Measurements from ENCODE around the gene TMCO6. TPM values are rescaled to one million over a fixed set of nuclear protein-coding genes. Genes with fewer than 3 reads are reported as not detected.
"Not testable (repeated sequence)": the region's sequence is repeated elsewhere in the genome, so short reads cannot be mapped to it uniquely, and the experiment has no call there.

The TMCO6 gene
- polyA plus RNA-seq, result 10 to 100 TPM in 2 of 4 donors, 1 to 10 TPM in 2; 5.4 to 21.3 (median 9.9) TPM
- long read RNA-seq, donor 1, partial matches to known transcripts, result 22 of 24 reads
- long read RNA-seq, donor 1, other reads (novel, unspliced or antisense), result 0 of 24 reads
- long read RNA-seq, donor 2, result 0 reads
- long read RNA-seq, donor 3, result 0 reads
- long read RNA-seq, donor 4, result 0 reads
- long read RNA-seq, donor 5, result 0 reads
- long read RNA-seq, donor 6, partial matches to known transcripts, result 0 of 1 reads
- long read RNA-seq, donor 6, other reads (novel, unspliced or antisense), result 0 of 1 reads
- long read RNA-seq, donor 7, partial matches to known transcripts, result 0 of 1 reads
- long read RNA-seq, donor 7, other reads (novel, unspliced or antisense), result 0 of 1 reads
- long read RNA-seq, donor 8, result 0 reads
- long read RNA-seq, donor 9, result 0 reads
- long read RNA-seq, donor 10, partial matches to known transcripts, result 0 of 1 reads
- long read RNA-seq, donor 10, other reads (novel, unspliced or antisense), result 0 of 1 reads

GRCh38 chr5:140639148-140639981 is at the start of gene TMCO6:
TSS of gene TMCO6 (plus strand) at chr5:140639451. CDS start at chr5:140639528, 77 bp downstream.
- Histone ChIP-seq H3K4me3 (ENCODE audit: low read depth in 1 of 3, low read length in 3 of 3) (peak within 1 kb of the TSS; percentile 57 to 92 (median 80)), H3K36me3 (ENCODE audit: control insufficient read depth in 3 of 3, insufficient read depth in 2 of 3, low read depth in 1 of 3, low read length in 3 of 3) (peaks cover 0 to 26% (median 3%) of the 10 kb centered on the region in 3 donors), H3K27me3 (ENCODE audit: control insufficient read depth in 3 of 3, insufficient read depth in 3 of 3, low read length in 3 of 3) (no peaks in the 10 kb centered on the region), H3K4me1 (ENCODE audit: control insufficient read depth in 3 of 3, insufficient read depth in 2 of 3, low read depth in 1 of 3, low read length in 2 of 3) (peaks cover 0 to 9% (median 0%) of the 10 kb centered on the region in 3 donors), H3K9me3 (ENCODE audit: control insufficient read depth in 2 of 2, insufficient read depth in 1 of 2, low read depth in 1 of 2, low read length in 1 of 2) (no peaks in the 10 kb centered on the region), H3K27ac (ENCODE audit: low read depth in 1 of 3, low read length in 2 of 3) (peak within 1 kb of the TSS; percentile 63 to 94 (median 80))
- FAIRE-seq (no peak), DNase-seq (peak; percentile 97 to 98)
- 0 to 1% (median 1%) methylated on average over 42 to 63 of the region's 63 CpGs for WGBS, 3 donors

- H3K27ac ChIP-seq (ENCODE audit: low read depth in 1 of 3, low read length in 2 of 3), result no peak overlapping the region
- H3K4me1 ChIP-seq (ENCODE audit: control insufficient read depth in 3 of 3, insufficient read depth in 2 of 3, low read depth in 1 of 3, low read length in 2 of 3), result no peaks in the 10 kb centered on the region
- no peak overlapping the region for H3K4me3 ChIP-seq (ENCODE audit: low read depth in 1 of 3, low read length in 3 of 3)
- DNase-seq (no peak), FAIRE-seq (no peak)
- H3K9me3 ChIP-seq (ENCODE audit: control insufficient read depth in 2 of 2, insufficient read depth in 1 of 2, low read depth in 1 of 2, low read length in 1 of 2), result no peaks in the 10 kb centered on the region
- 92 to 95% (median 92%) methylated on average over 7 of the region's 7 CpGs for WGBS, 3 donors
- H3K36me3 ChIP-seq (ENCODE audit: control insufficient read depth in 3 of 3, insufficient read depth in 2 of 3, low read depth in 1 of 3, low read length in 3 of 3), result no peaks in the 10 kb centered on the region
- no peaks in the 10 kb centered on the region for H3K27me3 ChIP-seq (ENCODE audit: control insufficient read depth in 3 of 3, insufficient read depth in 3 of 3, low read length in 3 of 3)
Observed at GRCh38 chr5:140590861-140591260, 48.4 kb upstream of the TMCO6 start.

- Histone ChIP-seq H3K9me3 (ENCODE audit: control insufficient read depth in 2 of 2, insufficient read depth in 1 of 2, low read depth in 1 of 2, low read length in 1 of 2) (no peaks in the 10 kb centered on the region), H3K27ac (ENCODE audit: low read depth in 1 of 3, low read length in 2 of 3) (no peak overlapping the region), H3K4me3 (ENCODE audit: low read depth in 1 of 3, low read length in 3 of 3) (no peak overlapping the region), H3K4me1 (ENCODE audit: control insufficient read depth in 3 of 3, insufficient read depth in 2 of 3, low read depth in 1 of 3, low read length in 2 of 3) (no peaks in the 10 kb centered on the region), H3K27me3 (ENCODE audit: control insufficient read depth in 3 of 3, insufficient read depth in 3 of 3, low read length in 3 of 3) (no peaks in the 10 kb centered on the region), H3K36me3 (ENCODE audit: control insufficient read depth in 3 of 3, insufficient read depth in 2 of 3, low read depth in 1 of 3, low read length in 3 of 3) (no peaks in the 10 kb centered on the region)
- FAIRE-seq (no peak), DNase-seq (no peak)
- WGBS, 3 donors, result 78 to 89% (median 80%) methylated on average over 5 of the region's 5 CpGs
Observed at GRCh38 chr5:140591747-140592372, 47.4 kb upstream of the TMCO6 start.

GRCh38 chr5:140593070-140593469 is 46.2 kb upstream of the TMCO6 start:
- H3K9me3 ChIP-seq (ENCODE audit: control insufficient read depth in 2 of 2, insufficient read depth in 1 of 2, low read depth in 1 of 2, low read length in 1 of 2); H3K4me1 ChIP-seq (ENCODE audit: control insufficient read depth in 3 of 3, insufficient read depth in 2 of 3, low read depth in 1 of 3, low read length in 2 of 3); H3K27ac ChIP-seq (ENCODE audit: low read depth in 1 of 3, low read length in 2 of 3); H3K27me3 ChIP-seq (ENCODE audit: control insufficient read depth in 3 of 3, insufficient read depth in 3 of 3, low read length in 3 of 3); FAIRE-seq; H3K36me3 ChIP-seq (ENCODE audit: control insufficient read depth in 3 of 3, insufficient read depth in 2 of 3, low read depth in 1 of 3, low read length in 3 of 3): not testable (repeated sequence)
- peak in 1 of 2 donors; percentile 36 for DNase-seq
- 36 to 53% (median 42%) methylated on average over 8 to 12 of the region's 14 CpGs for WGBS, 3 donors
- peak overlapping the region in 1 of 3 donors; percentile 23 for H3K4me3 ChIP-seq (ENCODE audit: low read depth in 1 of 3, low read length in 3 of 3)

GRCh38 chr5:140594169-140594568 is 45.1 kb upstream of the TMCO6 start:
- FAIRE-seq (no peak), DNase-seq (no peak)
- H3K27me3 ChIP-seq (ENCODE audit: control insufficient read depth in 3 of 3, insufficient read depth in 3 of 3, low read length in 3 of 3), result no peaks in the 10 kb centered on the region
- WGBS, 3 donors, result 63 to 80% (median 76%) methylated on average over 4 to 6 of the region's 6 CpGs
- no peaks in the 10 kb centered on the region for H3K4me1 ChIP-seq (ENCODE audit: control insufficient read depth in 3 of 3, insufficient read depth in 2 of 3, low read depth in 1 of 3, low read length in 2 of 3)
- no peak overlapping the region for H3K27ac ChIP-seq (ENCODE audit: low read depth in 1 of 3, low read length in 2 of 3)
- no peaks in the 10 kb centered on the region for H3K36me3 ChIP-seq (ENCODE audit: control insufficient read depth in 3 of 3, insufficient read depth in 2 of 3, low read depth in 1 of 3, low read length in 3 of 3)
- H3K4me3 ChIP-seq (ENCODE audit: low read depth in 1 of 3, low read length in 3 of 3), result no peak overlapping the region
- no peaks in the 10 kb centered on the region for H3K9me3 ChIP-seq (ENCODE audit: control insufficient read depth in 2 of 2, insufficient read depth in 1 of 2, low read depth in 1 of 2, low read length in 1 of 2)

GRCh38 chr5:140595538-140596300 is 43.5 kb upstream of the TMCO6 start:
- DNase-seq, result peak; percentile 50 to 56
- no peak overlapping the region for H3K27ac ChIP-seq (ENCODE audit: low read depth in 1 of 3, low read length in 2 of 3)
- H3K36me3 ChIP-seq (ENCODE audit: control insufficient read depth in 3 of 3, insufficient read depth in 2 of 3, low read depth in 1 of 3, low read length in 3 of 3), result no peaks in the 10 kb centered on the region
- FAIRE-seq, result no peak
- H3K4me1 ChIP-seq (ENCODE audit: control insufficient read depth in 3 of 3, insufficient read depth in 2 of 3, low read depth in 1 of 3, low read length in 2 of 3), result no peaks in the 10 kb centered on the region
- 53 to 58% (median 58%) methylated on average over 5 of the region's 5 CpGs for WGBS, 3 donors
- no peaks in the 10 kb centered on the region for H3K27me3 ChIP-seq (ENCODE audit: control insufficient read depth in 3 of 3, insufficient read depth in 3 of 3, low read length in 3 of 3)
- no peaks in the 10 kb centered on the region for H3K9me3 ChIP-seq (ENCODE audit: control insufficient read depth in 2 of 2, insufficient read depth in 1 of 2, low read depth in 1 of 2, low read length in 1 of 2)
- no peak overlapping the region for H3K4me3 ChIP-seq (ENCODE audit: low read depth in 1 of 3, low read length in 3 of 3)

GRCh38 chr5:140596321-140596741 is 42.9 kb upstream of the TMCO6 start:
- DNase-seq, result no peak
- FAIRE-seq, result no peak
- Histone ChIP-seq H3K27me3 (ENCODE audit: control insufficient read depth in 3 of 3, insufficient read depth in 3 of 3, low read length in 3 of 3) (no peaks in the 10 kb centered on the region), H3K9me3 (ENCODE audit: control insufficient read depth in 2 of 2, insufficient read depth in 1 of 2, low read depth in 1 of 2, low read length in 1 of 2) (no peaks in the 10 kb centered on the region), H3K27ac (ENCODE audit: low read depth in 1 of 3, low read length in 2 of 3) (no peak overlapping the region), H3K4me3 (ENCODE audit: low read depth in 1 of 3, low read length in 3 of 3) (no peak overlapping the region), H3K4me1 (ENCODE audit: control insufficient read depth in 3 of 3, insufficient read depth in 2 of 3, low read depth in 1 of 3, low read length in 2 of 3) (no peaks in the 10 kb centered on the region), H3K36me3 (ENCODE audit: control insufficient read depth in 3 of 3, insufficient read depth in 2 of 3, low read depth in 1 of 3, low read length in 3 of 3) (no peaks in the 10 kb centered on the region)
- 63 to 77% (median 70%) methylated on average over 1 of the region's 1 CpG for WGBS, 3 donors

Measured in small intestine (tissue), 16 donors.